NCI-H146 (cell line): Measurements from ENCODE around the gene NDOR1.

ENCODE experiments used
- DNase-seq: peaks from one replicate; lab custom pipeline; 2025; lab: John Stamatoyannopoulos, UW

The NDOR1 gene

DNA sequence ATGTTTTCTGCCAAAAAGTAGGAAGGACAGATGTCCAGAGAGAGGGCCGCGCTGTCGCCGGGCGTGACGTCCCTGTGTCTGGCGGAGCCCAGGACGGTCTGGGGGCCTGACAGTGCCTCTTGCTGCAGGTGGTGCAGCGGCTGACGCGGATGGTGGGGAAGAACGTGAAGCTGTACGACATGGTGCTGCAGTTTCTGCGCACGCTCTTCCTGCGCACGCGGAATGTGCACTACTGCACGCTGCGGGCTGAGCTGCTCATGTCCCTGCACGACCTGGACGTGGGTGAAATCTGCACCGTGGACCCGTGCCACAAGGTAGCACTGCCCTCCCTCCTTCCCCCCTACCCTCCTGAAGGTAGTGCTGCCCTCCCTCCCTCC, 57.4 kb downstream of the NDOR1 start:
- no peak for DNase-seq

DNA sequence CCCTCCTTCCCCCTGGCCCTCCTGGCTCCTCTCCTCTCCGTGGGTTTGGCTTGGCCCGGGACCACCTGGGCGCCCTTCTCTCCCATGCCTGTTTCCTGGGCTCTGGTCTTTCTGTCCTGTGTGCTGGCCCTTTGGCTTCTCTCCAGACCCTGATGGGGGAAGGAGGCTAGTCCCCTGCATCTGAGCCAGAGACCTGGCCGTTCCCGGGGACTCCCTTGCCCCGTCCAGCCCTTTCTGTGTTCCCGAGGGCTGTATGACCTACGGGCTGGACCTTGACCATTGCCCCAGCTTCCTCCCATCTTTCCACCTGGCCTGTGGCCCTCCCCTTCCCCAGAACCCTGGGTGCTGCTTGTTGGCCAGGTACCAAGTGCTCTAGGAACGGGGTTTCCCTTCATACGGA, 58.0 kb downstream of the NDOR1 start:
- no peak for DNase-seq

DNA sequence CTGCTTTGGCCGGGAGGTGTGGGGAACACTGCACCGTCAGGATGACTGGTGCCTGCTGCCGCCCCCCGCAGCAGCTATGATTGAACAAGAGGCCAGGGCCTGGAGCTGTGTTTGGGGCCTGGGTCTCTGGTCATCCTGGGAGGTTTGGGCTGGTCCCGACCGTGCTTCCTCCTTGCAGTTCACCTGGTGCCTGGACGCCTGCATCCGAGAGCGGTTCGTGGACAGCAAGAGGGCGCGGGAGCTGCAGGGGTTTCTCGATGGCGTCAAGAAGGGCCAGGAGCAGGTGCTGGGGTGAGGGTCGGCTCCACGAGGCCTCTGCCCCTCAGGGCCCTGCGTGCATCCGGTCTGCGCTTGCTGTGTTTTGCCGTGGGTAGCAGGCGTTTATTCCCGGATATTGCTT, 58.6 kb downstream of the NDOR1 start:
- DNase-seq, result no peak

DNA sequence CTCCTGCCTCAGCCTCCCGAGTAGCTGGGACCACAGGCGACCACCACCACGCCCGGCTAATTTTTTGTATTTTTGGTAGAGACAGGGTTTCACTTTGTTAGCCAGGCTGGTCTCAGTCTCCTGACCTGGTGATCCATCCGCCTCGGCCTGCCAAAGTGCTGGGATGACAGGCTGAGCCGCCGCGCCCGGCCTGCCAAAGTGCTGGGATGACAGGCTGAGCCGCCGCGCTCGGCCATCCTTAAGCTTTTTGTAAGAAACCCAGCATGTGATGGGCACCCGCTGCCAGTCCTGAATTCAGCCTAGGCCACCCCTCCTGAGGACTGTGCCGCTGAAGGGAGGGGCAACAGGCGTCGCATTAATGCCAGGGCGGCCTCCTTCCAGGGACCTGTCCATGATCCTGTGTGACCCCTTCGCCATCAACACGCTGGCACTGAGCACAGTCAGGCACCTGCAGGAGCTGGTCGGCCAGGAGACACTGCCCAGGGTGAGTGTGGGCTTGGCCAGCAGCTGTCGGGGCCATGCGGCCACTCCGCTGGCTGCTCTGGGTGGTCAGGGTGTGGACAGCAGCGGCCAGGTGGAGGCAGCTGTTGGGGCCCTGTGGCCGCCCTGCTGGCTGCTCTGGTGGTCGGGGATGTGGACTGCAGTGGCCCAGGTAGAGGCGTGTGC, 60.1 kb downstream of the NDOR1 start:
- no peak for DNase-seq

DNA sequence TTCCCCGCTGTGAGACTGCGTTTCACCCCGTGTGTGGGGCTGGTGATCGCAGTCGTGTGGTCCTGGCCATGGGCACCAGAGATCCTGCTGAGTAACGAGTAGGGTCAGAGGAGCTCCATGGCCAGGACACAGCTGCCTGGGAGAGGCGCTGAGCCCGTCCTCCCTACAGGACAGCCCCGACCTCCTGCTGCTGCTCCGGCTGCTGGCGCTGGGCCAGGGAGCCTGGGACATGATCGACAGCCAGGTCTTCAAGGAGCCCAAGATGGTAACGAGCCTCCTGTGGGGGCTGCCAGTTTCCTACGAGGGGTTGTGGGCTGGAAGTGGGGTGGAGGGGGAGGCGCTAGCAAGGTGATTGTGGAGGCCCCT, 60.6 kb downstream of the NDOR1 start:
- DNase-seq, result no peak
